Stromal cell of bone marrow (primary cell): ENCODE measurements around the gene ARMC6.
"Not testable (repeated sequence)": the region's sequence is repeated elsewhere in the genome, so short reads cannot be mapped to it uniquely, and the experiment has no call there.

Source experiments
- DNase-seq: peaks from one replicate; pipeline ENCODE4 v3.0.0-alpha.2; 2012; ENCODE audit warnings: low read depth

ARMC6 gene

GRCh38 chr19:19023376-19023775, 10.0 kb upstream of the ARMC6 start:
- DNase-seq = not testable (repeated sequence)

GRCh38 chr19:19025861-19026260, 7.5 kb upstream of the ARMC6 start:
- no peak for DNase-seq

GRCh38 chr19:19026299-19026971, 7.0 kb upstream of the ARMC6 start:
- no peak for DNase-seq

- no peak for DNase-seq
Observed at GRCh38 chr19:19027228-19027627, 6.2 kb upstream of the ARMC6 start.

- DNase-seq = no peak
Observed at GRCh38 chr19:19028526-19028925, 4.9 kb upstream of the ARMC6 start.

GRCh38 chr19:19031891-19032290, 1.5 kb upstream of the ARMC6 start:
- no peak for DNase-seq

- peak; percentile 95 for DNase-seq
Observed at GRCh38 chr19:19032420-19033175, 805 bp upstream of the ARMC6 start.

- no peak for DNase-seq
Observed at GRCh38 chr19:19033176-19033425, 302 bp upstream of the ARMC6 start.

- peak; percentile 33 for DNase-seq
Observed at GRCh38 chr19:19034204-19034624, 811 bp downstream of the ARMC6 start.

- no peak for DNase-seq
Observed at GRCh38 chr19:19039901-19040300, 6.5 kb downstream of the ARMC6 start.

GRCh38 chr19:19040417-19040816, 7.0 kb downstream of the ARMC6 start:
- DNase-seq = peak; percentile 93

GRCh38 chr19:19042732-19043280, 9.4 kb downstream of the ARMC6 start:
- no peak for DNase-seq

- DNase-seq = no peak
Observed at GRCh38 chr19:19043481-19043880, 10.1 kb downstream of the ARMC6 start.

GRCh38 chr19:19043881-19044280, 10.5 kb downstream of the ARMC6 start:
- DNase-seq = no peak

- DNase-seq = no peak
Observed at GRCh38 chr19:19049406-19049805, 16.0 kb downstream of the ARMC6 start.

- DNase-seq = no peak
Observed at GRCh38 chr19:19050104-19050503, 16.7 kb downstream of the ARMC6 start.

GRCh38 chr19:19050731-19051130, 17.3 kb downstream of the ARMC6 start:
- no peak for DNase-seq

- no peak for DNase-seq
Observed at GRCh38 chr19:19051478-19052213, 18.2 kb downstream of the ARMC6 start.

GRCh38 chr19:19052921-19053320, 19.5 kb downstream of the ARMC6 start:
- DNase-seq = no peak

- no peak for DNase-seq
Observed at GRCh38 chr19:19053508-19054314, 20.3 kb downstream of the ARMC6 start.

- DNase-seq = no peak
Observed at GRCh38 chr19:19054315-19054938, 21.0 kb downstream of the ARMC6 start.
